GM23338 (cell line): ENCODE data around the gene ATG2B. TPM values are rescaled to one million over a fixed set of nuclear protein-coding genes. Genes with fewer than 3 reads are reported as not detected.

ENCODE experiments used
- ATAC-seq: fragments of 200-7000 bp; cut with Tn5 transposase; 3 replicates; pipeline ENCODE4 v1.9.1; 2020
- DNase-seq: peaks from one replicate; pipeline ENCODE4 v3.0.0-alpha.2; 2015; ENCODE audit warnings: low spot score
- H2AFZ ChIP-seq: fragments of 200-600 bp; sonication (generic); 2 replicates; pipeline ENCODE4 v1.8.0; 2016; ENCODE audit warnings: antibody characterized with exemption, mild to moderate bottlenecking, moderate library complexity
- H3F3A ChIP-seq: fragments of 200-600 bp; sonication (generic); replicated peaks from 2 replicates; pipeline ENCODE4 v1.8.0; 2017; ENCODE audit warnings: antibody characterized with exemption, mixed run types, low read depth
- H3K27ac ChIP-seq: fragments of 200-600 bp; sonication (generic); 2 replicates; pipeline ENCODE4 v1.6.1; 2016; ENCODE audit warnings: low read depth
- H3K27me3 ChIP-seq: fragments of 200-600 bp; sonication (generic); 2 replicates; pipeline ENCODE4 v1.8.0; 2016; ENCODE audit warnings: mild to moderate bottlenecking, mixed run types, moderate library complexity; ENCODE audit not compliant: insufficient read depth
- H3K36me3 ChIP-seq: fragments of 200-600 bp; sonication (generic); 2 replicates; pipeline ENCODE4 v1.8.0; 2016; ENCODE audit warnings: mild to moderate bottlenecking; ENCODE audit not compliant: insufficient read depth
- H3K4me1 ChIP-seq: fragments of 200-600 bp; sonication (generic); 2 replicates; pipeline ENCODE4 v1.8.0; 2016; ENCODE audit warnings: mild to moderate bottlenecking, moderate library complexity; ENCODE audit not compliant: insufficient read depth
- H3K4me2 ChIP-seq: fragments of 200-600 bp; sonication (generic); 2 replicates; pipeline ENCODE4 v1.7.1; 2017; ENCODE audit warnings: mixed run types
- H3K4me3 ChIP-seq: fragments of 200-600 bp; sonication (generic); 2 replicates; pipeline ENCODE4 v1.6.1; 2016; ENCODE audit warnings: mixed run types
- H3K79me2 ChIP-seq: fragments of 200-600 bp; sonication (generic); replicated peaks from 2 replicates; pipeline ENCODE4 v1.8.0; 2017; ENCODE audit warnings: mild to moderate bottlenecking; ENCODE audit not compliant: insufficient read depth
- H3K9me2 ChIP-seq: fragments of 200-600 bp; sonication (generic); 2 replicates; pipeline ENCODE4 v1.8.0; 2017; ENCODE audit not compliant: insufficient read depth
- H4K20me1 ChIP-seq: fragments of 200-600 bp; sonication (generic); replicated peaks from 2 replicates; pipeline ENCODE4 v1.8.0; 2017; ENCODE audit warnings: mild to moderate bottlenecking; ENCODE audit not compliant: insufficient read depth
- H3K27ac Mint-ChIP-seq: 2 replicates; pipeline ENCODE4 v1.8.0; 2020; ENCODE audit warnings: inconsistent platforms, mild to moderate bottlenecking, moderate library complexity, mixed read lengths
- H3K27me3 Mint-ChIP-seq: 3 replicates; pipeline ENCODE4 v1.8.0; 2022; ENCODE audit warnings: low read depth, mild to moderate bottlenecking, moderate library complexity, mixed read lengths, inconsistent platforms; ENCODE audit not compliant: insufficient read depth, poor library complexity
- H3K36me3 Mint-ChIP-seq: 3 replicates; pipeline ENCODE4 v1.8.0; 2021; ENCODE audit warnings: low read depth, mild to moderate bottlenecking, inconsistent platforms, moderate library complexity, mixed read lengths
- H3K4me1 Mint-ChIP-seq: 3 replicates; pipeline ENCODE4 v1.8.0; 2020; ENCODE audit warnings: mild to moderate bottlenecking, inconsistent platforms, mixed read lengths
- H3K4me3 Mint-ChIP-seq: 3 replicates; pipeline ENCODE4 v1.8.0; 2021; ENCODE audit warnings: moderate library complexity, mild to moderate bottlenecking, inconsistent platforms, mixed read lengths
- H3K9me3 Mint-ChIP-seq: 3 replicates; pipeline ENCODE4 v1.8.0; 2020; ENCODE audit warnings: moderate library complexity, mild to moderate bottlenecking, inconsistent platforms, mixed read lengths
- CREB1 ChIP-seq: fragments of 250-450 bp; sonication (Bioruptor Pico); IDR thresholded peaks from 2 replicates; pipeline ENCODE4 v1.5.0; 2020; ENCODE audit warnings: low read depth, mild to moderate bottlenecking, moderate library complexity
- CTCF ChIP-seq, 2 experiments: fragments of 200-600 bp in 1 of 2; sonication (generic) in 1 of 2; conservative IDR thresholded peaks; 2 replicates each; pipeline versions ENCODE4 v1.5.1 to v1.6.1; 2016 to 2017; ENCODE audit warnings: antibody characterized with exemption in 2 of 2, low read depth in 2 of 2, mild to moderate bottlenecking in 2 of 2, moderate library complexity in 1 of 2
- ETS1 ChIP-seq: IDR thresholded peaks from 2 replicates; pipeline ENCODE4 v1.6.1; 2016; ENCODE audit warnings: antibody characterized with exemption
- EZH2 ChIP-seq: fragments of 200-600 bp; sonication (generic); IDR thresholded peaks from one replicate; pipeline ENCODE4 v1.8.0; 2017; ENCODE audit warnings: antibody characterized with exemption, mild to moderate bottlenecking, low read depth; ENCODE audit not compliant: unreplicated experiment
- EZH2phosphoT487 ChIP-seq: fragments of 200-600 bp; sonication (generic); IDR thresholded peaks from one replicate; pipeline ENCODE4 v1.8.1; 2018; ENCODE audit warnings: antibody characterized with exemption; ENCODE audit not compliant: unreplicated experiment
- JUNB ChIP-seq: IDR thresholded peaks from one replicate; pipeline ENCODE4 v1.6.1; 2016; ENCODE audit warnings: antibody characterized with exemption; ENCODE audit not compliant: unreplicated experiment
- NANOG ChIP-seq: IDR thresholded peaks from 2 replicates; pipeline ENCODE4 v1.6.1; 2016; ENCODE audit warnings: antibody characterized with exemption, borderline replicate concordance
- POLR2AphosphoS5 ChIP-seq: IDR thresholded peaks from 2 replicates; pipeline ENCODE4 v1.6.1; 2016; ENCODE audit warnings: antibody characterized with exemption, low read depth
- REST ChIP-seq: IDR thresholded peaks from one replicate; pipeline ENCODE4 v1.6.1; 2018; ENCODE audit warnings: antibody characterized with exemption; ENCODE audit not compliant: unreplicated experiment
- STAT1 ChIP-seq: IDR thresholded peaks from one replicate; pipeline ENCODE4 v1.6.1; 2016; ENCODE audit warnings: antibody characterized with exemption; ENCODE audit not compliant: unreplicated experiment
- ZNF114 ChIP-seq: fragments of 250-450 bp; sonication (Bioruptor Pico); IDR thresholded peaks from 2 replicates; pipeline ENCODE4 v1.5.0; 2020; ENCODE audit warnings: mild to moderate bottlenecking, moderate library complexity
- ZNF331 ChIP-seq: fragments of 250-450 bp; sonication (Bioruptor Pico); IDR thresholded peaks from 2 replicates; pipeline ENCODE4 v1.5.0; 2020; ENCODE audit warnings: low read depth, mild to moderate bottlenecking, moderate library complexity
- ZNF462 ChIP-seq: fragments of 250-450 bp; sonication (Bioruptor Pico); IDR thresholded peaks from 2 replicates; pipeline ENCODE4 v1.5.0; 2020; ENCODE audit warnings: mild to moderate bottlenecking, moderate library complexity
- polyA plus RNA-seq: library from polyadenylated mRNA; unstranded; fragments of >200 nt; fragmentation: Nextera tagmentation; extraction: Ambion mirVana; gene quantifications from 2 replicates; pipeline ENCODE4 v1.2.1, GENCODE V29; 2016
- total RNA-seq: library from RNA; depleted of rRNA; stranded (reverse); fragments of >200 nt; shearing (Covaris generic); gene quantifications from 2 replicates; pipeline ENCODE4 v1.2.3, GENCODE V29; 2014

The ATG2B gene
- total and polyA plus RNA-seq, 2 experiments from 2014 or later: 3.8 to 15.4 TPM

GRCh38 chr14:96384740-96385139, 21.6 kb upstream of the ATG2B start:
- no peak for TF ChIP-seq CREB1 (CRISPR knock-in tag)
- TF ChIP-seq ZNF462 (CRISPR knock-in tag): no peak
- TF ChIP-seq CTCF (conservative IDR thresholded peaks at IDR 0.05; ENCODE audit: low read depth in 2 of 2): no peak
- TF ChIP-seq EZH2: no peak
- no peak for TF ChIP-seq POLR2AphosphoS5
- TF ChIP-seq REST: no peak
- TF ChIP-seq JUNB: no peak
- TF ChIP-seq EZH2phosphoT487: no peak
- TF ChIP-seq ZNF331 (CRISPR knock-in tag): no peak
- no peak for TF ChIP-seq ZNF114 (CRISPR knock-in tag)
- TF ChIP-seq ETS1: no peak
- TF ChIP-seq NANOG: no peak
- no peak for TF ChIP-seq STAT1
- peaks cover 8% of the 10 kb centered on the region; the same call in 2 of the 3 replicates for H3K36me3 Mint-ChIP-seq

More at GRCh38 chr14:96384740-96385139, 21.6 kb upstream of the ATG2B start:
- Mint-ChIP-seq H3K9me3 (no peaks in the 10 kb centered on the region; the same call in 2 of the 3 replicates), H3K27ac (no peak overlapping the region), H3K4me3 (no peak overlapping the region), H3K27me3 (no peaks in the 10 kb centered on the region), H3K4me1 (no peaks in the 10 kb centered on the region; the same call in 2 of the 3 replicates)
- Histone ChIP-seq H3F3A (no peaks in the 10 kb centered on the region), H2AFZ (no peak overlapping the region), H3K27me3 (peaks cover 6% of the 10 kb centered on the region), H3K4me3 (no peak overlapping the region), H3K9me2 (no peaks in the 10 kb centered on the region), H3K27ac (no peak overlapping the region), H3K4me1 (no peaks in the 10 kb centered on the region), H3K79me2 (0 out of 2 replicates have a peak, but pooled peaks cover 4% of the 10 kb centered on the region), H3K4me2 (no peak overlapping the region), H3K36me3 (peaks cover 19% of the 10 kb centered on the region; the same call in 1 of the 2 replicates), H4K20me1 (no peaks in the 10 kb centered on the region)
- DNase-seq (no peak), ATAC-seq (no peak)
